ENCODE data around the gene TCEAL5.
A peak's percentile ranks its signal among the peaks of the same experiment; 100 is the strongest.
"Not testable (repeated sequence)": the region's sequence is repeated elsewhere in the genome, so short reads cannot be mapped to it uniquely, and the experiment has no call there.

The TCEAL5 gene

DNA sequence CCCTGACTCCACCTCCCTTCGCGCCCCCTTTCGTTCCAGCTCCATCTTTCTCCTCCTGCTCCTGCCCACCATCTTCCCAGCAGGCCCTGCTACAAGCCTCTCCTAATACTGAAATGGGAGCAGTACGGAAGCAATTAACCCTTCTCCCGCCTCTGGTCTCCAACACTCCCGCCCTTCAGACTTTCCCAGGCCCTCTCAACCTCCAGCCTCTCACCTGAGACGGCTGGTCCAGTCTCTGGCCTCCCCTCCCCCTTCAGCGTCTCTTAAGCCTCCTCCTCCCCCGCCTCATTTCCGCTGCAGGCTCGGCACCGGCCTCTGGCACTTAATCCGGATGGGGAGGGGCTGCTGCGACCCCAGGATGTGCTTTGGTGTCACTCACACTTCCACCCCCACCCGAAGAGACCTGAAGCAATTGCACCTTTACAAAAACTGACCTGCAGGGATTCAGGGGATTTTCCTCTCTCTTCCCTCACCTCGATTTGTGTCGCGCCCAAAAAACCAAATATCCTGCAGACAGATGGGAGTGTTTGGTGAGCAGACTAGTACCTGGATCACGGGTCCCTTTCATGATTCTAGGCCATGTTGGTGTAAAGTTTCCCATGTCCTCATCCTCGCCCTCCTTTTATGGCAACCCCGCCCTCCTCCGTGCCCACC, 22.3 kb downstream of the TCEAL5 start:
- TF ChIP-seq, protein P1, sequence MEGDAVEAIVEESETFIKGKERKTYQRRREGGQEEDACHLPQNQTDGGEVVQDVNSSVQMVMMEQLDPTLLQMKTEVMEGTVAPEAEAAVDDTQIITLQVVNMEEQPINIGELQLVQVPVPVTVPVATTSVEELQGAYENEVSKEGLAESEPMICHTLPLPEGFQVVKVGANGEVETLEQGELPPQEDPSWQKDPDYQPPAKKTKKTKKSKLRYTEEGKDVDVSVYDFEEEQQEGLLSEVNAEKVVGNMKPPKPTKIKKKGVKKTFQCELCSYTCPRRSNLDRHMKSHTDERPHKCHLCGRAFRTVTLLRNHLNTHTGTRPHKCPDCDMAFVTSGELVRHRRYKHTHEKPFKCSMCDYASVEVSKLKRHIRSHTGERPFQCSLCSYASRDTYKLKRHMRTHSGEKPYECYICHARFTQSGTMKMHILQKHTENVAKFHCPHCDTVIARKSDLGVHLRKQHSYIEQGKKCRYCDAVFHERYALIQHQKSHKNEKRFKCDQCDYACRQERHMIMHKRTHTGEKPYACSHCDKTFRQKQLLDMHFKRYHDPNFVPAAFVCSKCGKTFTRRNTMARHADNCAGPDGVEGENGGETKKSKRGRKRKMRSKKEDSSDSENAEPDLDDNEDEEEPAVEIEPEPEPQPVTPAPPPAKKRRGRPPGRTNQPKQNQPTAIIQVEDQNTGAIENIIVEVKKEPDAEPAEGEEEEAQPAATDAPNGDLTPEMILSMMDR (IDR thresholded peaks at IDR 0.05; ENCODE audit: borderline replicate concordance, insufficient read depth, low read depth, low read length) = no peak
- peak overlapping the region; percentile 63 for H3K4me3 ChIP-seq (ENCODE audit: low read depth, low read length)

GRCh38 chrX:103253608-103254007, 22.9 kb downstream of the TCEAL5 start:
- TF ChIP-seq, protein P1 (IDR thresholded peaks at IDR 0.05; ENCODE audit: borderline replicate concordance, insufficient read depth, low read depth, low read length) = no peak
- H3K4me3 ChIP-seq (ENCODE audit: low read depth, low read length) = no peak overlapping the region

DNA sequence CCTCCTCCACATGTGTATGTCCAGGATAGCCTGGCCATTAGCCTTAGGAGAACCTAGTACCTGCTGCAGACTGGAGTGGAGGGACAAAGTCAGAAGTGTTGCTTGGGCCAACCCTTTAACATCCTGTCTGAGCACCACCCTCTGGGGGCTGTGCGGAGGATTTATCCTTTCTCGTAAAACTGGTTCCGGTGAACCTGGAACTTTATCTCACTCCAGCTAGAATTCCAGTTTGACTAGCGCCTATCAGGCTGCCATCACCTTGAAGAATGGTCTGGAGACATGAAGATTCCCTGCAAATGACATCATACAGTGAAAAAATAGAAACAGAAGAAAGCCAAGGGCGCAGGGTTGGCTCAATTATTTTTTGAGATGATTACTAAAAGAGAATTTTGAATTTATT, 25.6 kb downstream of the TCEAL5 start:
- TF ChIP-seq, protein P1 (IDR thresholded peaks at IDR 0.05; ENCODE audit: borderline replicate concordance, insufficient read depth, low read depth, low read length) = no peak

GRCh38 chrX:103249805-103250204, 26.7 kb downstream of the TCEAL5 start:
- H3K4me3 ChIP-seq (ENCODE audit: low read depth, low read length) = no peak overlapping the region
- TF ChIP-seq, protein P1 (IDR thresholded peaks at IDR 0.05; ENCODE audit: borderline replicate concordance, insufficient read depth, low read depth, low read length) = no peak

More for the DNA sequence above, 25.6 kb downstream of the TCEAL5 start:
- no peak overlapping the region for H3K4me3 ChIP-seq (ENCODE audit: low read depth, low read length)

- no peak overlapping the region for H3K4me3 ChIP-seq (ENCODE audit: low read depth, low read length)
- TF ChIP-seq, protein P1 (IDR thresholded peaks at IDR 0.05; ENCODE audit: borderline replicate concordance, insufficient read depth, low read depth, low read length) = peak; percentile 19; the same call in 1 of the 2 replicates
These were observed 28.0 kb downstream of the TCEAL5 start for GRCh38 chrX:103248553-103248952.

GRCh38 chrX:103240155-103240554, 36.4 kb downstream of the TCEAL5 start:
- no peak overlapping the region for H3K4me3 ChIP-seq (ENCODE audit: low read depth, low read length)
- TF ChIP-seq, protein P1 (IDR thresholded peaks at IDR 0.05; ENCODE audit: borderline replicate concordance, insufficient read depth, low read depth, low read length) = no peak

DNA sequence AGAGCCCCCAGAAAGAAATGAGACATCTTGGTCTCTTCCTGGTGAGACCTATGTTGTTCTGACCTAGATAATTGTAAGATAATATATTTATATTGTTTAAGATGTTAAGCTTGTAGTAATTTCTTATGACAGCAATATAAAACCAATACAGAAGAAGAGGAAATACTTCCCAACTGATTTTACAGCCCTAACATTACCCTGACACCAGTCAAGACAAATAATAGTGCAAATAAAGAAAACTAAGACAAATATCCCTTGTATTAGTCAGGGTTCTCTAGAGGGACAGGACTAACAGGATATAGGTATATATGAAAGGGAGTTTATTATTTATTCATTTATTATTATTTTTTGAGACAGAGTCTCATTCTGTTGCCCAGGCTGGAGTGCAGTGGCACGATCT, 40.3 kb downstream of the TCEAL5 start:
- H3K4me3 ChIP-seq (ENCODE audit: low read depth, low read length) = no peak overlapping the region
- TF ChIP-seq, protein P1 (IDR thresholded peaks at IDR 0.05; ENCODE audit: borderline replicate concordance, insufficient read depth, low read depth, low read length) = no peak

DNA sequence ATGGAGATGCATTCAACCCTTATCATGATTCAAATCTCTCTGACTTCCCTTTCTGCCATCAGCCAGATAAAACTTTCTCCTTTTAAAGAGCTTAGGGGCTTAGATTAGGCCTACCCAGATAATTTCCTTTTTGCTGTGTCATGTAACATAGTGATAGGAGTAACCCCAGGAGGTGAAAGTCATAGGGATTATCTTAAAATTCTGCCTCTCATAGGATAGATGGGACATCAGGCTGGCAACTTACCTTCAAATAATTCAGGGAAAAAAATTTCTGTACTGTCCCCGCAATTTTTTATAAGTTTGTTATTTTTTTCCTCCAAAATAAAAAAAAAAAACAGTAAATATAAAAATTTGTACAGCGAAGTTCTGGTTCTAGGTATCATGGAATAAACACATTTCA, 40.9 kb downstream of the TCEAL5 start:
- not testable (repeated sequence) for H3K4me3 ChIP-seq (ENCODE audit: low read depth, low read length)
